Gastrocnemius medialis (tissue), 4 donors: ENCODE data around the gene N4BP2L2.

ENCODE experiments used
- POLR2A ChIP-seq, 2 donors: fragments of 450-650 bp; IDR thresholded peaks; one replicate each; pipeline ENCODE4 v1.6.1; 2017; ENCODE audit warnings: antibody characterized with exemption in 2 of 2, mild to moderate bottlenecking in 2 of 2, moderate library complexity in 2 of 2
- TF ChIP-seq, protein P1 (sequence below), 5 experiments: fragments of 450-650 bp in 3 of 5; fragments of 200-600 bp in 2 of 5; sonication (generic) in 2 of 5; IDR thresholded peaks in 4 of 5; conservative IDR thresholded peaks in 1 of 5; 1 replicate in 4 of 5; 2 replicates in 1 of 5; pipeline ENCODE4 v1.5.1; 2016 to 2019; ENCODE audit warnings: antibody characterized with exemption in 5 of 5, mild to moderate bottlenecking in 3 of 5, moderate library complexity in 3 of 5

DNA sequence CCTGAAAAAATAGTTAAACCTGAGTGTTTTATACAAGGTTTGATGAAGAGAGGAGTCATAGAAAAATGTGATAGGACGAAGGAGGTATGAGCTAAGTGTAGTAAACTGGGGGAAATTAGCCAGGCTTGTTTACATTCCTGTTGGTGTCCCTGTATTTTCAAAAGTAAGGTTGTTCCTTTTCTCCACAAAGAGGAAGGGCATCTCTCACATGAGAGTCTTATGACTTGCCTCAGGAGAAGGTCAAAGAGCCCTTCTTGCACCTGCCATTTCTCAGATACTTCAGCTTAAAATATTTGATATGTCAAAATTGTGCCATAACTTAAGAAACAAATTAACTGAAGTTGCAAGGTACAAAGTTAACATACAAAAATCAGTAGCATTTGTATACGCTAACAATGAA is 3.6 kb upstream of the N4BP2L2 start:
- TF ChIP-seq, protein P1, sequence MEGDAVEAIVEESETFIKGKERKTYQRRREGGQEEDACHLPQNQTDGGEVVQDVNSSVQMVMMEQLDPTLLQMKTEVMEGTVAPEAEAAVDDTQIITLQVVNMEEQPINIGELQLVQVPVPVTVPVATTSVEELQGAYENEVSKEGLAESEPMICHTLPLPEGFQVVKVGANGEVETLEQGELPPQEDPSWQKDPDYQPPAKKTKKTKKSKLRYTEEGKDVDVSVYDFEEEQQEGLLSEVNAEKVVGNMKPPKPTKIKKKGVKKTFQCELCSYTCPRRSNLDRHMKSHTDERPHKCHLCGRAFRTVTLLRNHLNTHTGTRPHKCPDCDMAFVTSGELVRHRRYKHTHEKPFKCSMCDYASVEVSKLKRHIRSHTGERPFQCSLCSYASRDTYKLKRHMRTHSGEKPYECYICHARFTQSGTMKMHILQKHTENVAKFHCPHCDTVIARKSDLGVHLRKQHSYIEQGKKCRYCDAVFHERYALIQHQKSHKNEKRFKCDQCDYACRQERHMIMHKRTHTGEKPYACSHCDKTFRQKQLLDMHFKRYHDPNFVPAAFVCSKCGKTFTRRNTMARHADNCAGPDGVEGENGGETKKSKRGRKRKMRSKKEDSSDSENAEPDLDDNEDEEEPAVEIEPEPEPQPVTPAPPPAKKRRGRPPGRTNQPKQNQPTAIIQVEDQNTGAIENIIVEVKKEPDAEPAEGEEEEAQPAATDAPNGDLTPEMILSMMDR (IDR thresholded peaks at IDR 0.05 in 4 of 5, conservative IDR thresholded peaks at IDR 0.05 in 1 of 5) = no peak
- TF ChIP-seq POLR2A (IDR thresholded peaks at IDR 0.05) = no peak
